Lower leg skin (tissue), 3 donors: ENCODE measurements around the gene SPATA9.

Source experiments
- POLR2A ChIP-seq, 2 donors: fragments of 450-650 bp; IDR thresholded peaks; one replicate each; pipeline ENCODE4 v1.6.1; 2016 to 2017; ENCODE audit warnings: antibody characterized with exemption in 2 of 2, mild to moderate bottlenecking in 1 of 2, moderate library complexity in 1 of 2
- TF ChIP-seq, protein P1 (sequence below), 3 donors: fragments of 450-650 bp; IDR thresholded peaks; one replicate each; pipeline ENCODE4 v1.5.1; 2016; ENCODE audit warnings: antibody characterized with exemption in 3 of 3, mild to moderate bottlenecking in 3 of 3, moderate library complexity in 2 of 3

DNA sequence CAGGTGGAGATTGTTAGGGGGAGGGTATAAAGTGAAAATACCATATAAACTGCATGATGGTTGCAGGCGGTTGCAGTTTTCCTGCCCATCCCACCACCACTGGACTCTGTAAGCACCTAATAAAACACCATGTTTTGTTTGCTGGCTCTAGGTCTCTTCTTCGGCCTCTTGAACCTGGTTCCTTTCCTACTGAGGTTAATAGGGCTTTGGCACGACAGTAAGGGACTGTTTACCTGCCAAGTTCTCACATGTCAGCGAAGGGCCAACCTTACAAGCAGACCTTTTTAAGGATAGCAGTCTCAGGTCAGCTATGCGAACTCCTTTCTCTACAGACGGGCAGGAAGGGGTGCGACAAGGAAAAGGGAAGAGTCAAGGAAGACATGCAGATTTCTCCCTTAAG lies 39.6 kb downstream of the SPATA9 start:
- TF ChIP-seq, protein P1, sequence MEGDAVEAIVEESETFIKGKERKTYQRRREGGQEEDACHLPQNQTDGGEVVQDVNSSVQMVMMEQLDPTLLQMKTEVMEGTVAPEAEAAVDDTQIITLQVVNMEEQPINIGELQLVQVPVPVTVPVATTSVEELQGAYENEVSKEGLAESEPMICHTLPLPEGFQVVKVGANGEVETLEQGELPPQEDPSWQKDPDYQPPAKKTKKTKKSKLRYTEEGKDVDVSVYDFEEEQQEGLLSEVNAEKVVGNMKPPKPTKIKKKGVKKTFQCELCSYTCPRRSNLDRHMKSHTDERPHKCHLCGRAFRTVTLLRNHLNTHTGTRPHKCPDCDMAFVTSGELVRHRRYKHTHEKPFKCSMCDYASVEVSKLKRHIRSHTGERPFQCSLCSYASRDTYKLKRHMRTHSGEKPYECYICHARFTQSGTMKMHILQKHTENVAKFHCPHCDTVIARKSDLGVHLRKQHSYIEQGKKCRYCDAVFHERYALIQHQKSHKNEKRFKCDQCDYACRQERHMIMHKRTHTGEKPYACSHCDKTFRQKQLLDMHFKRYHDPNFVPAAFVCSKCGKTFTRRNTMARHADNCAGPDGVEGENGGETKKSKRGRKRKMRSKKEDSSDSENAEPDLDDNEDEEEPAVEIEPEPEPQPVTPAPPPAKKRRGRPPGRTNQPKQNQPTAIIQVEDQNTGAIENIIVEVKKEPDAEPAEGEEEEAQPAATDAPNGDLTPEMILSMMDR (IDR thresholded peaks at IDR 0.05), result no peak
- no peak for TF ChIP-seq POLR2A (IDR thresholded peaks at IDR 0.05)
